Esophagus muscularis mucosa (tissue), 4 donors: ENCODE results near the gene MTHFR. TPM values are rescaled to one million over a fixed set of nuclear protein-coding genes. Genes with fewer than 3 reads are reported as not detected.

Source experiments
- DNase-seq: peaks from one replicate; pipeline ENCODE4 v3.0.0-alpha.2; 2017; ENCODE audit errors: extremely low spot score
- H3K27ac ChIP-seq, 4 donors: fragments of 200-600 bp; sonication (generic); replicated peaks in 1 of 4; 1 replicate in 3 of 4; 2 replicates in 1 of 4; pipeline ENCODE4 v1.5.1; 2016 to 2019; ENCODE audit warnings: mild to moderate bottlenecking in 1 of 4
- H3K27me3 ChIP-seq, 4 donors: fragments of 200-600 bp; sonication (generic); one replicate each; pipeline versions ENCODE4 v1.5.1 to v1.6.0; 2016 to 2019
- H3K36me3 ChIP-seq, 4 donors: fragments of 200-600 bp; sonication (generic); one replicate each; pipeline ENCODE4 v1.5.1; 2016 to 2019
- H3K4me1 ChIP-seq, 4 donors: fragments of 200-600 bp; sonication (generic); one replicate each; pipeline ENCODE4 v1.5.1; 2016 to 2019
- H3K4me3 ChIP-seq, 4 donors: fragments of 200-600 bp; sonication (generic); 1 replicate in 2 of 4; 2 replicates in 2 of 4; pipeline ENCODE4 v1.5.1; 2016 to 2019; ENCODE audit warnings: mild to moderate bottlenecking in 4 of 4, moderate library complexity in 1 of 4
- H3K9me3 ChIP-seq, 4 donors: fragments of 200-600 bp; sonication (generic); 1 replicate in 3 of 4; 2 replicates in 1 of 4; pipeline ENCODE4 v1.5.1; 2016 to 2019
- EP300 ChIP-seq: sonication (generic); formaldehyde crosslinking; IDR thresholded peaks from one replicate; pipeline ENCODE4 v1.6.1; 2017; ENCODE audit warnings: antibody characterized with exemption
- POLR2A ChIP-seq: fragments of 450-650 bp; IDR thresholded peaks from one replicate; pipeline ENCODE4 v1.6.1; 2017; ENCODE audit warnings: antibody characterized with exemption, moderate library complexity, mild to moderate bottlenecking, low read depth
- POLR2AphosphoS5 ChIP-seq, 2 donors: sonication (generic); formaldehyde crosslinking; IDR thresholded peaks; one replicate each; pipeline ENCODE4 v1.6.1; 2017; ENCODE audit warnings: antibody characterized with exemption in 2 of 2
- WGBS: methylation state at CpG from one replicate; pipeline ENCODE4 v1.1.5; 2018; 5-methylcytosine and 5-hydroxymethylcytosine counted together
- intact Hi-C: fragments of 100-400 bp; cut with DNase I; formaldehyde crosslinking; loops from one replicate; pipeline ENCODE4 v1.15.1; 2023
- total RNA-seq, 4 donors: library from RNA; depleted of rRNA; stranded (reverse); fragments of >200 nt; gene quantifications; one replicate each; pipeline versions ENCODE4 v1.1.0 to v1.2.1, GENCODE V29; 2016
- TF ChIP-seq, protein P1 (sequence below), 3 experiments: fragments of 200-600 bp in 2 of 3; fragments of 450-650 bp in 1 of 3; sonication (generic) in 2 of 3; IDR thresholded peaks; one replicate each; pipeline ENCODE4 v1.5.1; 2017 to 2019; ENCODE audit warnings: antibody characterized with exemption in 3 of 3, mild to moderate bottlenecking in 2 of 3, moderate library complexity in 1 of 3

Gene MTHFR
- total RNA-seq, 4 donors from 2014 or later = 23.4 to 38.6 (median 26.8) TPM

DNA sequence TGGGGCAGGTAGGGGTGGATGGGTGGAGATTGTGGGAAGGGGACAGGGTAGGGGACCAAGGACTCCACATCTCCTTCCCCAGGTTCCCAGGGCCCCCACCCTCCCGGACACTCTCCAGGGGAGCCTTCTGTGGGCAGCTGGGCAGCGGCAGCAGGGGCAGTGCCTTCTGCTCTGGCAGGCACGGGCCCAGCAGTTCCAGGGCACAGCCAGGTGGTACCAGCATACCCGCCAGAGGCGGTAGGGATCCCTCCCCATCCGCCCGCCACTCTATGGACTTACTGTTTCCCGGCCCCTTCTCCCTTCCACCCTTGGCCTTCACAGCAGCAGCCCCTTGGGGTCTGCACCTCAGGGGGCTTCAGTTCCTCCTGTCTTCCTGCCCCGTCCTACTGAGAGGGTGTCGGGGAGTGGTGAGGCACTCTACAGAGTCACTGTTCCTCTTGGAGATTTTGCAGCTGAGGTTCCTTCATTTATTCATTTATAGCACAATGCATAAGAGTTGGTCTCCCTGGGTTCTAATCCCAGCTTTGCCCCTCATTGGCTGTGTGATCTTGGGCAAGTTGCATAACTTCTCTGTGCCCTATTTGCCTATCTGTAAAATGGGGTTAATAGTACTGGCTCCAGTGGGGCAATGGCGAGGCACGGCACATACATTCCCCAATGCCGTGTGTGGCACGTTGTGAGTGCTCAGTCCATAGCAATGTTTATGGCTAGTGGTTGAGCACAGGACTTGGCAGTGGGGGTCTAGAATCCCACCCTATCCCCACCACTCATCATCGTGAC lies 26.7 kb downstream of the MTHFR start:
- Histone ChIP-seq H3K9me3 (no peaks in the 10 kb centered on the region), H3K27me3 (no peaks in the 10 kb centered on the region), H3K4me1 (no peaks in the 10 kb centered on the region), H3K27ac (no peak overlapping the region), H3K36me3 (no peaks in the 10 kb centered on the region), H3K4me3 (no peak overlapping the region)
- no peak for TF ChIP-seq POLR2A
- TF ChIP-seq, protein P1, sequence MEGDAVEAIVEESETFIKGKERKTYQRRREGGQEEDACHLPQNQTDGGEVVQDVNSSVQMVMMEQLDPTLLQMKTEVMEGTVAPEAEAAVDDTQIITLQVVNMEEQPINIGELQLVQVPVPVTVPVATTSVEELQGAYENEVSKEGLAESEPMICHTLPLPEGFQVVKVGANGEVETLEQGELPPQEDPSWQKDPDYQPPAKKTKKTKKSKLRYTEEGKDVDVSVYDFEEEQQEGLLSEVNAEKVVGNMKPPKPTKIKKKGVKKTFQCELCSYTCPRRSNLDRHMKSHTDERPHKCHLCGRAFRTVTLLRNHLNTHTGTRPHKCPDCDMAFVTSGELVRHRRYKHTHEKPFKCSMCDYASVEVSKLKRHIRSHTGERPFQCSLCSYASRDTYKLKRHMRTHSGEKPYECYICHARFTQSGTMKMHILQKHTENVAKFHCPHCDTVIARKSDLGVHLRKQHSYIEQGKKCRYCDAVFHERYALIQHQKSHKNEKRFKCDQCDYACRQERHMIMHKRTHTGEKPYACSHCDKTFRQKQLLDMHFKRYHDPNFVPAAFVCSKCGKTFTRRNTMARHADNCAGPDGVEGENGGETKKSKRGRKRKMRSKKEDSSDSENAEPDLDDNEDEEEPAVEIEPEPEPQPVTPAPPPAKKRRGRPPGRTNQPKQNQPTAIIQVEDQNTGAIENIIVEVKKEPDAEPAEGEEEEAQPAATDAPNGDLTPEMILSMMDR (IDR thresholded peaks at IDR 0.05) = no peak
- TF ChIP-seq EP300 = no peak
- no peak for TF ChIP-seq POLR2AphosphoS5 (IDR thresholded peaks at IDR 0.05)
- WGBS = 91% methylated on average over 13 of the region's 15 CpGs
- intact Hi-C loops = no loop called here
- no peak for DNase-seq

DNA sequence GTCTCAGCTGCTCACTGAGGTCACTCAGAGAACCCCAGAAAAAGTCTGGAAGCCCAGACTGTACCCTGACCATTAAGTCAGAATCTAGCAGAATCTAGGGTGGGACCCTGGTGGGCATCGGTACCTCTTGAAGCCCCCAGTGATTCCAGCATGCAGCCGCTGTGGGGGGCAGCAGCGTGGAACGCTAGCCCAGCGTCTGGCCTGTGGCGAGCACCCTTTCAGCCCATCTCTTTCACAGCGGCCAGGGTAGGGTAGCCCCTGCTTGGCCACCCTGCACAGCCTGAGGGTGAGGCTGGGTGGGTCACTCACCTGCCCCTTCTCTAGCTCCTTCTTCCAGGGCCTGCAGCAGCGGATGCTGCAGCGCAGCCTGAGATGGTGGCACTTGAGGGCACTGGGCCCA lies 27.4 kb downstream of the MTHFR start:
- 93% methylated on average over 7 of the region's 9 CpGs for WGBS
- no peaks in the 10 kb centered on the region for H3K9me3 ChIP-seq
- no peak overlapping the region for H3K4me3 ChIP-seq
- H3K27me3 ChIP-seq = no peaks in the 10 kb centered on the region
- intact Hi-C loops = no loop called here
- TF ChIP-seq EP300 (no peak), POLR2A (no peak), POLR2AphosphoS5 (IDR thresholded peaks at IDR 0.05) (no peak)
- TF ChIP-seq, protein P1 (IDR thresholded peaks at IDR 0.05) = no peak
- H3K4me1 ChIP-seq = no peaks in the 10 kb centered on the region
- no peak for DNase-seq
- no peak overlapping the region for H3K27ac ChIP-seq
- H3K36me3 ChIP-seq = no peaks in the 10 kb centered on the region

DNA sequence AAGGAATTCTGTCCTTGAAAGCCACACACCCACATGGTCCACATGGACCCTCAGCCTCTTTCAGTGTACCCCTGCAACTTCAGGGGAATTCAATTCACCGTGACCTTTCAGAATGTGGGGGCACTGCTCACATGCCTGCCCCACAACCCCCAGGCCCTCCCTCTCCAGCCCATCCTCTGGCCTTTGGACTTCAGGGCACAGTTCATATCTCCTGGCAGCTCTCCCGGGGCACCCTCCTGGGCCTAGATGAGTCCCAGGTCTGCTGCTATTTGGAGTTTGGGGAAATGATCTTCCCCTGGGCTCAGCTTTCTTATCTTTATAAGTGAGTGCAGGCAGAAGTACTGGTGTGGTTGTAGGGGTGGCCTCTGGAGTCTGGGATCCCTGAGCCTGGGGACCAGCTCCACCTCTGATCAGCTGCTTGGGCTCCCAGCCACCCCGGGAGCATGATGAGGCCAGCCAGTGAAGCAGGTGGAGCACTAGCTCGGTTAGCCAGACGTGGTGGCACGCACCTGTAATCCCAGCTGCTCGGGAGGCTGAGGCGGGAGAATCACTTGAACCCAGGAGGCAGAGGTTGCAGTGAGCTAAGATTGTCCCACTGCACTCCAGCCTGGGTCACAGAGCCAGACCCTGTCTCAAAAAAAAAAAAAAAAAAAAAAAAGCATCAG lies 28.0 kb downstream of the MTHFR start:
- H3K4me3 ChIP-seq = no peak overlapping the region
- no peaks in the 10 kb centered on the region for H3K4me1 ChIP-seq
- no peak overlapping the region for H3K27ac ChIP-seq
- H3K9me3 ChIP-seq = no peaks in the 10 kb centered on the region
- no peak for DNase-seq
- no peaks in the 10 kb centered on the region for H3K27me3 ChIP-seq
- 95% methylated on average over 8 of the region's 8 CpGs for WGBS
- TF ChIP-seq POLR2A (no peak), POLR2AphosphoS5 (IDR thresholded peaks at IDR 0.05) (no peak), EP300 (no peak)
- TF ChIP-seq, protein P1 (IDR thresholded peaks at IDR 0.05) = no peak
- H3K36me3 ChIP-seq = no peaks in the 10 kb centered on the region
- intact Hi-C loops = no loop called here

DNA sequence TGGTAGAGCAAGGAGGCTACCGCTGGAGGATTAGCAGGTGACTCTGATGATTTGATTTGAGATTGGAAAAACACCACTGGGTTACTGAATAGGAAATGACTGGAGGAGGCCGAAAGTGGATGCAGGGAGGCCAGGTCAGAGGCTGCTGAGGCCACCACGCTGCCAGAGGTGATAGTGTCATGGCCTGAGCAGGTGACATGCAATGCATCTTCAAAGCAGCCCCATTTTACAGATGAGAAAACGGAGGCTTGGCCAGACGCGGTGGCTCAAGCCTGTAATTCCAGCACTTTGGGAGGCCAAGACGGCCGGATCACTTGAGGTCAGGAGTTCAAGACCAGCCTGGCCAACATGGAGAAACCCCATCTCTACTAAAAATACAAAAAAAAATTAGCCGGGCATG lies 31.0 kb downstream of the MTHFR start:
- Histone ChIP-seq H3K9me3 (no peaks in the 10 kb centered on the region), H3K4me3 (no peak overlapping the region), H3K27ac (no peak overlapping the region), H3K4me1 (no peaks in the 10 kb centered on the region), H3K27me3 (peaks cover 0 to 11% (median 0%) of the 10 kb centered on the region in 4 donors), H3K36me3 (no peaks in the 10 kb centered on the region)
- WGBS = 92% methylated on average over 9 of the region's 9 CpGs
- intact Hi-C loops = no loop called here
- no peak for TF ChIP-seq EP300
- TF ChIP-seq POLR2AphosphoS5 (IDR thresholded peaks at IDR 0.05) = no peak
- TF ChIP-seq POLR2A = no peak
- TF ChIP-seq, protein P1 (IDR thresholded peaks at IDR 0.05) = no peak
- no peak for DNase-seq
